ENCODE results near the gene GDPGP1. TPM values are rescaled to one million over a fixed set of nuclear protein-coding genes. Genes with fewer than 3 reads are reported as not detected.

The GDPGP1 gene
- total RNA-seq, 1 experiment from 2014 or later = 22.8 TPM

GRCh38 chr15:90261811-90262210 is 27.8 kb downstream of the GDPGP1 start:
- BruUV-seq (replicated peaks) = no TSS peak
- Histone ChIP-seq H3K4me3 (ENCODE audit: low read depth in 2 of 2, low read length in 2 of 2) (no peak overlapping the region), H3K36me3 (ENCODE audit: control insufficient read depth, insufficient read depth, low read length) (no peaks in the 10 kb centered on the region; the same call in none of the 2 replicates), H3K4me1 (ENCODE audit: control insufficient read depth, insufficient read depth, low read length) (peaks cover 8% of the 10 kb centered on the region), H3K27ac (ENCODE audit: low read length) (peak overlapping the region; percentile 40; the same call in 1 of the 2 replicates), H3K9me3 (ENCODE audit: control insufficient read depth, insufficient read depth, low read depth, low read length) (no peaks in the 10 kb centered on the region), H3K27me3 (ENCODE audit: control insufficient read depth, insufficient read depth, low read length) (no peaks in the 10 kb centered on the region)
- POLR2A ChIA-PET = interaction anchor here (0.6 to 1.3 kb wide), 3 partner anchors 13 to 16 kb away, joined by 4 to 8 read pairs (median 5); partner anchors contain the start of gene TTLL13
- CTCF ChIA-PET = no interaction called here
- DNase-seq (ENCODE audit: low read depth, low spot score) = no peak
- TF ChIP-seq POLR2AphosphoS5 (IDR thresholded peaks at IDR 0.05; ENCODE audit: low read depth, low read length) = no peak
- TF ChIP-seq REST (IDR thresholded peaks at IDR 0.05; ENCODE audit: insufficient read depth in 1 of 2, low read depth in 2 of 2, low read length in 1 of 2) = no peak
- no peak for TF ChIP-seq CTCF (IDR thresholded peaks at IDR 0.05)
- no peak for TF ChIP-seq SIN3A (IDR thresholded peaks at IDR 0.05; ENCODE audit: borderline replicate concordance, insufficient read depth, low read depth, low read length)
- TF ChIP-seq TCF7L2 (IDR thresholded peaks at IDR 0.05; ENCODE audit: low read depth, low read length) = no peak
- in situ Hi-C loops (cut with HindIII; ENCODE audit: low pct_unique_long_range_greater_than_20kb, low sequenced_read_pairs) (no loop called here), intact Hi-C loops (cut with micrococcal nuclease; ENCODE audit: unreplicated experiment) (no loop called here)
- ATAC-seq = no peak

- H3K36me3 ChIP-seq (ENCODE audit: control insufficient read depth, insufficient read depth, low read length) = no peaks in the 10 kb centered on the region; the same call in none of the 2 replicates
- ATAC-seq (no peak), DNase-seq (ENCODE audit: low read depth, low spot score) (no peak)
- H3K27ac ChIP-seq (ENCODE audit: low read length) = 0 out of 2 replicates have a peak overlapping the region, but pooled peaks have one; percentile 40
- TF ChIP-seq CTCF (IDR thresholded peaks at IDR 0.05) (no peak), REST (IDR thresholded peaks at IDR 0.05; ENCODE audit: insufficient read depth in 1 of 2, low read depth in 2 of 2, low read length in 1 of 2) (no peak), TCF7L2 (IDR thresholded peaks at IDR 0.05; ENCODE audit: low read depth, low read length) (no peak), SIN3A (IDR thresholded peaks at IDR 0.05; ENCODE audit: borderline replicate concordance, insufficient read depth, low read depth, low read length) (no peak), POLR2AphosphoS5 (IDR thresholded peaks at IDR 0.05; ENCODE audit: low read depth, low read length) (no peak)
- H3K9me3 ChIP-seq (ENCODE audit: control insufficient read depth, insufficient read depth, low read depth, low read length) = no peaks in the 10 kb centered on the region
- ChIA-PET POLR2A (interaction anchor here (1.3 kb wide), 1 partner anchor 13 kb away, joined by 4 read pairs; the partner anchor contains the start of gene TTLL13), CTCF (no interaction called here)
- in situ Hi-C loops (cut with HindIII; ENCODE audit: low pct_unique_long_range_greater_than_20kb, low sequenced_read_pairs) = no loop called here
- no peaks in the 10 kb centered on the region for H3K27me3 ChIP-seq (ENCODE audit: control insufficient read depth, insufficient read depth, low read length)
- peaks cover 14% of the 10 kb centered on the region for H3K4me1 ChIP-seq (ENCODE audit: control insufficient read depth, insufficient read depth, low read length)
- H3K4me3 ChIP-seq (ENCODE audit: low read depth in 2 of 2, low read length in 2 of 2) = no peak overlapping the region
- no TSS peak for BruUV-seq (replicated peaks)
- intact Hi-C loops (cut with micrococcal nuclease; ENCODE audit: unreplicated experiment) = no loop called here
Observed at GRCh38 chr15:90262426-90262825, 28.4 kb downstream of the GDPGP1 start.
